Right ventricle myocardium inferior (tissue), 1 donor: ENCODE measurements around the gene TUBG1. TPM values are rescaled to one million over a fixed set of nuclear protein-coding genes. Genes with fewer than 3 reads are reported as not detected.
A peak's percentile ranks its signal among the peaks of the same experiment; 100 is the strongest.
"Not testable (repeated sequence)": the region's sequence is repeated elsewhere in the genome, so short reads cannot be mapped to it uniquely, and the experiment has no call there.

Experiments
- ATAC-seq: fragments of 200-7000 bp; cut with Tn5 transposase; one replicate; pipeline ENCODE4 v1.9.1; 2020; ENCODE audit warnings: mild to moderate bottlenecking, moderate library complexity
- DNase-seq: peaks from one replicate; pipeline ENCODE4 v3.0.0; 2021; ENCODE audit errors: missing footprints
- intact Hi-C: fragments of 100-400 bp; cut with DNase I; formaldehyde crosslinking; loops from one replicate; pipeline ENCODE4 v1.11.0; 2022
- total RNA-seq: library from RNA; stranded (reverse); fragmentation: NEBNext Ultra II Directional; extraction: Animal tissue kit (Norgen Biotek cat#: 25700); gene quantifications from one replicate; pipeline ENCODE4 v1.2.1, GENCODE V29; 2021
- donor health status: DM: no; HTN: yes; CAD: no; lungs with severe emphysema.

Gene TUBG1
- total RNA-seq, 1 donor from 2014 or later, result 54.3 TPM

- DNase-seq (no peak), ATAC-seq (no peak)
- intact Hi-C loops, result no loop called here
Observed at GRCh38 chr17:42612013-42612412, 2.5 kb downstream of the TUBG1 start.

GRCh38 chr17:42613699-42614295 is 4.3 kb downstream of the TUBG1 start:
- ATAC-seq, result no peak
- no peak for DNase-seq
- intact Hi-C loops, result no loop called here

GRCh38 chr17:42617956-42618431 is 8.5 kb downstream of the TUBG1 start:
- intact Hi-C loops, result loop anchor here (2.0 kb wide), 1 partner anchor 63 kb away; the partner anchor contains the start of gene CCR10
- ATAC-seq (peak; percentile 8), DNase-seq (no peak)

- DNase-seq (no peak), ATAC-seq (peak; percentile 95)
- intact Hi-C loops, result loop anchor here (2.0 kb wide), 1 partner anchor 62 kb away; the partner anchor contains the start of gene CCR10
Observed at GRCh38 chr17:42618442-42619150, 9.1 kb downstream of the TUBG1 start.

GRCh38 chr17:42621987-42622386 is 12.5 kb downstream of the TUBG1 start:
- ATAC-seq, intact Hi-C loops, DNase-seq: not testable (repeated sequence)

GRCh38 chr17:42623271-42623670 is 13.8 kb downstream of the TUBG1 start:
- DNase-seq (no peak), ATAC-seq (no peak)
- intact Hi-C loops, result no loop called here

GRCh38 chr17:42623732-42624596 is 14.5 kb downstream of the TUBG1 start:
- intact Hi-C loops, result no loop called here
- no peak for ATAC-seq
- no peak for DNase-seq

GRCh38 chr17:42627032-42627764 is 17.7 kb downstream of the TUBG1 start:
- intact Hi-C loops, ATAC-seq, DNase-seq: not testable (repeated sequence)

- no peak for DNase-seq
- intact Hi-C loops, result no loop called here
- no peak for ATAC-seq
Observed at GRCh38 chr17:42629411-42630009, 20.0 kb downstream of the TUBG1 start.

- ATAC-seq (no peak), DNase-seq (no peak)
- intact Hi-C loops, result no loop called here
Observed at GRCh38 chr17:42632949-42633444, 23.5 kb downstream of the TUBG1 start.

GRCh38 chr17:42639525-42640113 is 30.1 kb downstream of the TUBG1 start:
- intact Hi-C loops, result no loop called here
- DNase-seq, result no peak
- no peak for ATAC-seq

GRCh38 chr17:42640121-42640520 is 30.6 kb downstream of the TUBG1 start:
- DNase-seq, result no peak
- intact Hi-C loops, result no loop called here
- ATAC-seq, result no peak

GRCh38 chr17:42642336-42642735 is 32.9 kb downstream of the TUBG1 start:
- DNase-seq (no peak), ATAC-seq (no peak)
- intact Hi-C loops, result no loop called here

GRCh38 chr17:42647778-42648177 is 38.3 kb downstream of the TUBG1 start:
- ATAC-seq (no peak), DNase-seq (no peak)
- intact Hi-C loops, result no loop called here

GRCh38 chr17:42651392-42651791 is 41.9 kb downstream of the TUBG1 start:
- intact Hi-C loops, result no loop called here
- DNase-seq (no peak), ATAC-seq (no peak)

- ATAC-seq, result peak; percentile 88
- intact Hi-C loops, result no loop called here
- peak; percentile 85 for DNase-seq
Observed at GRCh38 chr17:42653179-42654124, 44.0 kb downstream of the TUBG1 start.

- no peak for DNase-seq
- no peak for ATAC-seq
- intact Hi-C loops, result no loop called here
Observed at GRCh38 chr17:42655528-42655927, 46.0 kb downstream of the TUBG1 start.
